Lower leg skin (tissue), 3 donors: Measurements from ENCODE around the gene GNAI2.

Experiments
- CTCF ChIP-seq, 3 donors: fragments of 450-650 bp; IDR thresholded peaks; one replicate each; pipeline ENCODE4 v1.5.1; 2016; ENCODE audit warnings: antibody characterized with exemption in 3 of 3, mild to moderate bottlenecking in 3 of 3, moderate library complexity in 2 of 3
- POLR2A ChIP-seq, 2 donors: fragments of 450-650 bp; IDR thresholded peaks; one replicate each; pipeline ENCODE4 v1.6.1; 2016 to 2017; ENCODE audit warnings: antibody characterized with exemption in 2 of 2, mild to moderate bottlenecking in 1 of 2, moderate library complexity in 1 of 2

GRCh38 chr3:50243543-50243895 lies 7.5 kb downstream of the GNAI2 start:
- TF ChIP-seq CTCF (IDR thresholded peaks at IDR 0.05) (no peak), POLR2A (IDR thresholded peaks at IDR 0.05) (no peak)
